SK-N-MC (cell line): ENCODE results near the gene SLC24A4.

Source experiments
- EZH2 ChIP-seq: fragments of 200-600 bp; sonication (generic); IDR thresholded peaks from one replicate; pipeline ENCODE4 v1.6.1; 2017; ENCODE audit warnings: antibody characterized with exemption
- FOXP2 ChIP-seq: optimal IDR thresholded peaks from 2 replicates; pipeline ENCODE3; 2011; ENCODE audit warnings: mild to moderate bottlenecking, moderate library complexity; ENCODE audit not compliant: insufficient read depth; ENCODE audit errors: extremely low read length, control extremely low read depth
- POLR2AphosphoS5 ChIP-seq: IDR thresholded peaks from 2 replicates; pipeline ENCODE4 v1.6.1; 2012; ENCODE audit warnings: mild to moderate bottlenecking, low read depth, low read length, borderline replicate concordance

DNA sequence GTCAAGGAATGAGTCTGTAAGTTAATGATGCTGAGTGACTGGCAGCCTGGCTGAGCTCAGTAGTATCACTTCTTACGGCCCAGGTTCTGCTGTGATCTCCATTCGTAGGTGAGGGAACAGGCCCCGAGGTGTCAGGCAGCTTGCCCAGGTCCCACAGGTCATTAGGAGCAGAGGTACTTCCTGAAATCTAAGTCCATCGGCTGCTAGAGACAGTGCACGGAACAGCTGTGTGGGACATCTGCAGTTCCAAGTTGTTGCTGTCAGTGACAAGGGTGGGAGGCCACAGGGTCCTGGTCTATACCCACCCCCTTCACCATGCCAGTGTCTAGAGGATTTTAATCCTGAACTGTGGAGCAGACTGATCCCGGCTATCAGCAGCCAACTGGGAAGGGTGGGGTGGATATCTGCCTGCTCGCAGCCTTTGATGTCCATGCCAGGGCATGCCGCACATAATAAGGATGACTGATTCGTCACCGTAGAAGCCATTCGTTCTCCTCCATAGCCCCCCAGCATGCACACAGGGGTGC lies 108.3 kb downstream of the SLC24A4 start:
- TF ChIP-seq POLR2AphosphoS5: no peak
- TF ChIP-seq EZH2: no peak
- TF ChIP-seq FOXP2: no peak
